Measurements from ENCODE around the gene TBC1D5.

Gene TBC1D5

GRCh38 chr3:17755836-17756235 lies 13.4 kb upstream of the TBC1D5 start:
- H3K4me3 ChIP-seq (ENCODE audit: low read depth, low read length), result no peak overlapping the region
- no peak for DNase-seq (ENCODE audit: low read depth)
- no peak for TF ChIP-seq CTCF (IDR thresholded peaks at IDR 0.05; ENCODE audit: control insufficient read depth, extremely low read depth, insufficient read depth)

GRCh38 chr3:17753632-17753992 lies 11.2 kb upstream of the TBC1D5 start:
- no peak for DNase-seq (ENCODE audit: low read depth)

GRCh38 chr3:17752876-17753631 lies 10.6 kb upstream of the TBC1D5 start:
- DNase-seq (ENCODE audit: low read depth), result no peak
- no peak overlapping the region for H3K4me3 ChIP-seq (ENCODE audit: low read depth, low read length)
- no peak for TF ChIP-seq CTCF (IDR thresholded peaks at IDR 0.05; ENCODE audit: control insufficient read depth, extremely low read depth, insufficient read depth)

More at GRCh38 chr3:17753632-17753992, 11.2 kb upstream of the TBC1D5 start:
- no peak overlapping the region for H3K4me3 ChIP-seq (ENCODE audit: low read depth, low read length)
- no peak for TF ChIP-seq CTCF (IDR thresholded peaks at IDR 0.05; ENCODE audit: control insufficient read depth, extremely low read depth, insufficient read depth)

GRCh38 chr3:17752436-17752835 lies 10.0 kb upstream of the TBC1D5 start:
- no peak for DNase-seq (ENCODE audit: low read depth)
- no peak for TF ChIP-seq CTCF (IDR thresholded peaks at IDR 0.05; ENCODE audit: control insufficient read depth, extremely low read depth, insufficient read depth)
- H3K4me3 ChIP-seq (ENCODE audit: low read depth, low read length), result no peak overlapping the region

- DNase-seq (ENCODE audit: low read depth), result no peak
- no peak overlapping the region for H3K4me3 ChIP-seq (ENCODE audit: low read depth, low read length)
- TF ChIP-seq CTCF (IDR thresholded peaks at IDR 0.05; ENCODE audit: control insufficient read depth, extremely low read depth, insufficient read depth), result no peak
These were observed 7.4 kb upstream of the TBC1D5 start for GRCh38 chr3:17749705-17750293.

GRCh38 chr3:17749281-17749680 lies 6.8 kb upstream of the TBC1D5 start:
- no peak for TF ChIP-seq CTCF (IDR thresholded peaks at IDR 0.05; ENCODE audit: control insufficient read depth, extremely low read depth, insufficient read depth)
- no peak overlapping the region for H3K4me3 ChIP-seq (ENCODE audit: low read depth, low read length)
- no peak for DNase-seq (ENCODE audit: low read depth)

- DNase-seq (ENCODE audit: low read depth), result no peak
- no peak for TF ChIP-seq CTCF (IDR thresholded peaks at IDR 0.05; ENCODE audit: control insufficient read depth, extremely low read depth, insufficient read depth)
- no peak overlapping the region for H3K4me3 ChIP-seq (ENCODE audit: low read depth, low read length)
These were observed 5.4 kb upstream of the TBC1D5 start for GRCh38 chr3:17747890-17748247.
